Measurements from ENCODE around the gene ABI3. TPM values are rescaled to one million over a fixed set of nuclear protein-coding genes. Genes with fewer than 3 reads are reported as not detected.

Gene ABI3
- total and polyA plus RNA-seq, 9 of the 15 experiments (the other 6 are each of a cell fraction or from before 2014, with no cell fraction given): not detected

DNA sequence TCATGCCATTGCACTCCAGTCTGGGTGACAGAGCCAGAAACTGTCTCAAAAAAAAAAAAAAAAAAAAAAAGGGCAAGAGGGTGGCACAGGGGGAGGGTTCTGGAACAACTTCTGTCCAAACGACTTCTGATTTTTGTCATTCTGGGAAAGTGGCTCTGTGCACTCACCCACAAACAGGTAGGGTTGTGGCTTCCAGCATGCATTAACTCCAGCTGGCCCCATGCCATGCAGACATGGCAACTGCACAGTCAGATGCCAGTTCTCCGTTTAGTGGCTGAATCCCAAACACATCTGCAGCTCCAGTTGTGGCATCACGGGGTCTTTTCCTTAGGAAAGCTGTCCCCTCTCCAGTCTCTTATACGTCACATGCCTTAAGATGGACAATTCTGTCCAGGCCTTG lies 47.6 kb upstream of the ABI3 start:
- DNase-seq (ENCODE audit: extremely low read depth in 1 of 4, low spot score in 3 of 4) (no peak), FAIRE-seq (no peak), ATAC-seq (no peak)
- H3K4me1 ChIP-seq (replicated peaks in 1 of 2; ENCODE audit: control insufficient read depth in 2 of 2, insufficient read depth in 2 of 2, low read length in 2 of 2): no peaks in the 10 kb centered on the region
- in situ Hi-C loops (cut with MboI) (no loop called here), intact Hi-C loops (cut with micrococcal nuclease) (no loop called here)
- H3K9me1 ChIP-seq (ENCODE audit: control insufficient read depth, insufficient read depth, low read length): no peaks in the 10 kb centered on the region
- H3K9ac ChIP-seq (ENCODE audit: insufficient read depth in 1 of 2, low read depth in 2 of 2, low read length in 2 of 2): no peak overlapping the region
- POLR2A ChIA-PET: no interaction called here
- peaks cover 9 to 40% of the 10 kb centered on the region in 2 experiments for H3K27me3 ChIP-seq (ENCODE audit: control insufficient read depth in 2 of 2, insufficient read depth in 2 of 2, low read length in 2 of 2)
- CTCF ChIA-PET (ENCODE audit: low intra/inter-chr PET ratio): no interaction called here
- WGBS (ENCODE audit: insufficient coverage, low coverage, missing lambda C conversion rate): 0% methylated on average over 4 of the region's 4 CpGs
- TF ChIP-seq TCF3 (CRISPR knock-in tag; IDR thresholded peaks at IDR 0.05) (no peak), GATAD2A (IDR thresholded peaks at IDR 0.05) (no peak), ZNF165 (CRISPR knock-in tag; IDR thresholded peaks at IDR 0.05; ENCODE audit: borderline replicate concordance) (no peak), HDAC3 (IDR thresholded peaks at IDR 0.05; ENCODE audit: borderline replicate concordance, partially characterized antibody) (no peak)
- H3K4me3 ChIP-seq: no peak overlapping the region
- H3K27ac ChIP-seq (ENCODE audit: extremely low read depth, low read depth, low read length): no peak overlapping the region
- H3K4me2 ChIP-seq (ENCODE audit: insufficient read depth, low read length): no peak overlapping the region
- no TSS peak for BruUV-seq (replicated peaks)
- H2AFZ ChIP-seq (ENCODE audit: low read depth, low read length): no peak overlapping the region
- H3K79me2 ChIP-seq (ENCODE audit: control insufficient read depth, insufficient read depth, low read length): no peaks in the 10 kb centered on the region
- no peaks in the 10 kb centered on the region for H4K20me1 ChIP-seq (replicated peaks; ENCODE audit: control insufficient read depth, insufficient read depth, low read length)
- H3K9me3 ChIP-seq (replicated peaks; ENCODE audit: control insufficient read depth, insufficient read depth, low read depth, low read length): no peaks in the 10 kb centered on the region
- no peaks in the 10 kb centered on the region for H3K36me3 ChIP-seq (ENCODE audit: control insufficient read depth, insufficient read depth, low read length)

DNA sequence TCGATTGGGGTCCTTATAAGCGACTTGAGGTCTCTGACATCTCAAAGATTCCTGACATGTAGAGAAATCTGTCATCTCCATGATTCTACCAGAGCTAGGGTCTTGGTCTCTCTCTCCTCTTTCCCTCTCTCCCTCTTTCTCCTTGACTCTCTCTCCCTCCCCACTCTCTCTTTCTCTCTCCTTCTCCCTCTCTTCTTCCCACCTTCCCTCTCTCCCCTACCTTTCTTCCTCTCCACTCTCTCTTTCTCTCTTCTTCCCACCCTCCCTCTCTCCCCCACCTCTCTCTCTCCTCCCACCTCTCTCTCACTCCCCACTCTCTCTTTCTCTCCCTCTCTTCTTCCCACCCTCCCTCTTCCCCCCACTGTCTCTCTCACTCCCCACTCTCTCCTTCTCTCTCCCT lies 45.4 kb upstream of the ABI3 start:
- CTCF ChIA-PET (ENCODE audit: low intra/inter-chr PET ratio): no interaction called here
- POLR2A ChIA-PET: no interaction called here
- FAIRE-seq: no peak
- H3K9ac ChIP-seq (ENCODE audit: insufficient read depth in 1 of 2, low read depth in 2 of 2, low read length in 2 of 2): no peak overlapping the region
- DNase-seq (ENCODE audit: extremely low read depth in 1 of 4, low spot score in 3 of 4): no peak
- no peak for TF ChIP-seq L3MBTL2 (IDR thresholded peaks at IDR 0.05)
- no peak for TF ChIP-seq ZNF224 (CRISPR knock-in tag; IDR thresholded peaks at IDR 0.05)
- no peak for TF ChIP-seq THRA (IDR thresholded peaks at IDR 0.05)
- TF ChIP-seq SAP30 (IDR thresholded peaks at IDR 0.05; ENCODE audit: borderline replicate concordance, insufficient read depth, low read depth, low read length, poor library complexity, severe bottlenecking): no peak
- TF ChIP-seq, protein P1, sequence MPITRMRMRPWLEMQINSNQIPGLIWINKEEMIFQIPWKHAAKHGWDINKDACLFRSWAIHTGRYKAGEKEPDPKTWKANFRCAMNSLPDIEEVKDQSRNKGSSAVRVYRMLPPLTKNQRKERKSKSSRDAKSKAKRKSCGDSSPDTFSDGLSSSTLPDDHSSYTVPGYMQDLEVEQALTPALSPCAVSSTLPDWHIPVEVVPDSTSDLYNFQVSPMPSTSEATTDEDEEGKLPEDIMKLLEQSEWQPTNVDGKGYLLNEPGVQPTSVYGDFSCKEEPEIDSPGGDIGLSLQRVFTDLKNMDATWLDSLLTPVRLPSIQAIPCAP (CRISPR knock-in tag; IDR thresholded peaks at IDR 0.05; ENCODE audit: borderline replicate concordance): no peak
- TF ChIP-seq ZNF444 (CRISPR knock-in tag; IDR thresholded peaks at IDR 0.05): no peak
- TF ChIP-seq TAL1 (IDR thresholded peaks at IDR 0.05): no peak
- no peak for TF ChIP-seq TBL1XR1 (IDR thresholded peaks at IDR 0.05; ENCODE audit: low read length in 2 of 2)
- TF ChIP-seq SMARCB1 (IDR thresholded peaks at IDR 0.05; ENCODE audit: insufficient read length, low read depth): no peak
- BruUV-seq (replicated peaks): no TSS peak
- peaks cover 7 to 45% of the 10 kb centered on the region in 2 experiments; a peak in 4 of 5 replicates for H3K27me3 ChIP-seq (ENCODE audit: control insufficient read depth in 2 of 2, insufficient read depth in 2 of 2, low read length in 2 of 2)
- ATAC-seq: no peak
- WGBS (ENCODE audit: insufficient coverage, low coverage, missing lambda C conversion rate): 0% methylated on average over 2 of the region's 2 CpGs
- no peaks in the 10 kb centered on the region for H3K36me3 ChIP-seq (ENCODE audit: control insufficient read depth, insufficient read depth, low read length)
- intact Hi-C loops (cut with micrococcal nuclease): no loop called here
- H3K4me1 ChIP-seq (replicated peaks in 1 of 2; ENCODE audit: control insufficient read depth in 2 of 2, insufficient read depth in 2 of 2, low read length in 2 of 2): no peaks in the 10 kb centered on the region
- H3K79me2 ChIP-seq (ENCODE audit: control insufficient read depth, insufficient read depth, low read length): no peaks in the 10 kb centered on the region
- H3K4me3 ChIP-seq: no peak overlapping the region
- H3K27ac ChIP-seq (ENCODE audit: extremely low read depth, low read depth, low read length): no peak overlapping the region
- H4K20me1 ChIP-seq (replicated peaks; ENCODE audit: control insufficient read depth, insufficient read depth, low read length): no peaks in the 10 kb centered on the region
- no peak overlapping the region for H3K4me2 ChIP-seq (ENCODE audit: insufficient read depth, low read length)
- in situ Hi-C loops (cut with MboI): no loop called here
- no peaks in the 10 kb centered on the region for H3K9me1 ChIP-seq (ENCODE audit: control insufficient read depth, insufficient read depth, low read length)
- H3K9me3 ChIP-seq (replicated peaks; ENCODE audit: control insufficient read depth, insufficient read depth, low read depth, low read length): no peaks in the 10 kb centered on the region
- no peak overlapping the region for H2AFZ ChIP-seq (ENCODE audit: low read depth, low read length)

All from K562 (cell line).